Right renal pelvis (tissue), 4 donors: ENCODE data around the gene LOC101059915. TPM values are rescaled to one million over a fixed set of nuclear protein-coding genes. Genes with fewer than 3 reads are reported as not detected.

Experiments used
- polyA plus RNA-seq, 4 donors: library from polyadenylated mRNA; unstranded; fragments of 120-200 nt; gene quantifications; one replicate each; pipeline ENCODE4 v1.2.1, GENCODE V29; 2013; ENCODE audit not compliant: insufficient read length in 4 of 4

The LOC101059915 gene

Other genes starting within 250 kb of the LOC101059915 start
- gene OGT, start 134.4 kb upstream of the LOC101059915 start, polyA plus RNA-seq: 100 to 1,000 TPM; 163 to 223 (median 194) TPM
- gene GCNA, start 89.1 kb upstream of the LOC101059915 start, polyA plus RNA-seq: 1 to 10 TPM; 1.6 to 3.3 (median 1.9) TPM
- gene CXCR3, start 49.0 kb upstream of the LOC101059915 start, polyA plus RNA-seq: under 1 TPM; 0.12 to 0.22 (median 0.15) TPM
- under 1 TPM in 1 of 4 donors, not detected in 3; 0.10 TPM for gene CXorf49, start 50.7 kb downstream of the LOC101059915 start, polyA plus RNA-seq
- under 1 TPM in 1 of 4 donors, not detected in 3; 0.10 TPM for gene CXorf49B, start 95.8 kb downstream of the LOC101059915 start, polyA plus RNA-seq
- gene NHSL2, start 243.3 kb downstream of the LOC101059915 start, polyA plus RNA-seq: 1 to 10 TPM; 8.0 to 9.8 (median 9.3) TPM